ENCODE results near the gene SCMH1. TPM values are rescaled to one million over a fixed set of nuclear protein-coding genes. Genes with fewer than 3 reads are reported as not detected.

SCMH1 gene
- total and polyA plus RNA-seq, 2 donors = 14.8 to 17.8 TPM

DNA sequence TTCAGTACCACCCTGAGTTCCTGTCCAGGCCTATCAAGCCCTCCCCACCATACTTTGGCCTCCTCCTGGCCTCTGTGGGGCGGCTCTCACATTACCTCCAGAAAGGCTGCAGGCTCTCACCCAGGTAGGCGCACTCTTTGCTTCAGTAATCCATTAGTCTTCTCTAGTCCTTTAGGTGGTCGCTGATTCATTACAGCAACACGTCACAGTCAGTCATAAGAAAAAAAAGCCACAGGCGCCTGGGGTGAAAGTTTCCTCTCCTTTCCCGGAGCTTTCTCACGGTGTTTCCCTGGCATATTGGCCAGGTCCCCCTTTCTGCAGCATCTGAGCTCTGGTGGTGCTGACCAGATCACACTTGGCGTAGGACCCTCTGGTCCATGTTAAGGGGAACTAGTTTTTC, 232.6 kb downstream of the SCMH1 start:
- Histone ChIP-seq H3K36me3 (ENCODE audit: control insufficient read depth in 2 of 2, insufficient read depth in 2 of 2, low read length in 1 of 2) (peaks cover 58 to 94% of the 10 kb centered on the region in 2 donors), H3K4me3 (ENCODE audit: low read length in 2 of 2) (no peak overlapping the region), H3K4me1 (ENCODE audit: control insufficient read depth in 2 of 2, insufficient read depth in 2 of 2, low read length in 2 of 2) (peaks cover 8 to 12% of the 10 kb centered on the region in 2 donors), H3K9me3 (ENCODE audit: control insufficient read depth in 2 of 2, insufficient read depth in 1 of 2, low read length in 1 of 2) (no peaks in the 10 kb centered on the region), H3K27ac (ENCODE audit: low read depth in 1 of 2, low read length in 1 of 2) (no peak overlapping the region), H3K27me3 (ENCODE audit: control insufficient read depth in 2 of 2, insufficient read depth in 1 of 2, low read length in 1 of 2) (no peaks in the 10 kb centered on the region)
- WGBS = 97% methylated on average over 8 of the region's 8 CpGs
- DNase-seq (ENCODE audit: low read depth in 6 of 9, low spot score in 9 of 9) = no peak

DNA sequence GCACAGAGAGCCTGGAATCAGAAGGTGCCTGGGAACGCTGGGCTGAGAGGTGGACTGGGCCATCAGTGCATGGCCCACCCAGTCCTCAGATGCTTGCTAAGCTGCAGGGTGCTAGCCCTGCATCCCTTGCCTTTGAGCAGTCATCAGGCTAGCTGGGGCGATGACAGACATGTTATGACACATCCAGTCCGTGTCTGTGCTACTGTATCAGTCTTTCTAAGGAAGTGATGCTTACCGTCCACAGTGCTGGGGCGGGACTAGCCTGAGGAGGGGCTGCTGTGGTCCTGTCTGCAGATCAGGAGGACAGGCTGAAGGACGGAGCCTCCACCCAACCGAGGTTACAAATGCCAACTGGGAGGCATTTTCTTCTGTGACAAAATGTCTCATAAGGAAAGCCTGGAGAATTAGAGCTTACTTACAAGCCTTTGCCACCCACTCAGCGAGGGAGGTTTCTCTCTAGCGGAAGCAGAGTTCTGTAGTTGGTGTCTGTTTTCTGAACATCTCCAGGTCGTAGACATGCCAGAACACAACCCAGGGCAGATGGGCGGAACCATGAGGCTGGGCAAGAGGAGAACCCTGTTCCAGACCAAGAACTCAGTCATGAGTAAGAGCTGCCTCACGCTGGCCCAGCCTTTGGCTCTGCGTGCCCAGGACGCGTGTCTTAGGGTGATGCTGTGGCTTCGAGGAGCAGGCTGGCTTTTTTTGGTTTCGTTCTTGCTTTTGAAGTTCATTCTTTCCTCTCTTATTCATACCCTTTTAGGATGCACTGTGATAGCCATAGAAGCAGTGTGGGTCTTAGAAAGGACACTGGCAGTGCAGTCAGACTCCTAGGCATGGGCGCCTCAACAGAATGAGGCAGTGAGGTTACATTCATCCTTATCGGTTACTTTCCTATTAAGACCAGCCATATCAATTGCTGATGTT, 234.9 kb downstream of the SCMH1 start:
- Histone ChIP-seq H3K9me3 (ENCODE audit: control insufficient read depth in 2 of 2, insufficient read depth in 1 of 2, low read length in 1 of 2) (no peaks in the 10 kb centered on the region), H3K27ac (ENCODE audit: low read depth in 1 of 2, low read length in 1 of 2) (no peak overlapping the region), H3K4me1 (ENCODE audit: control insufficient read depth in 2 of 2, insufficient read depth in 2 of 2, low read length in 2 of 2) (peaks cover 8 to 9% of the 10 kb centered on the region in 2 donors), H3K27me3 (ENCODE audit: control insufficient read depth in 2 of 2, insufficient read depth in 1 of 2, low read length in 1 of 2) (no peaks in the 10 kb centered on the region), H3K36me3 (ENCODE audit: control insufficient read depth in 2 of 2, insufficient read depth in 2 of 2, low read length in 1 of 2) (peaks cover 58 to 97% of the 10 kb centered on the region in 2 donors), H3K4me3 (ENCODE audit: low read length in 2 of 2) (no peak overlapping the region)
- DNase-seq (ENCODE audit: low read depth in 6 of 9, low spot score in 9 of 9) = no peak
- 96% methylated on average over 19 of the region's 19 CpGs for WGBS

GRCh38 chr1:41005876-41006275, 236.2 kb downstream of the SCMH1 start:
- WGBS = 97% methylated on average over 5 of the region's 5 CpGs

DNA sequence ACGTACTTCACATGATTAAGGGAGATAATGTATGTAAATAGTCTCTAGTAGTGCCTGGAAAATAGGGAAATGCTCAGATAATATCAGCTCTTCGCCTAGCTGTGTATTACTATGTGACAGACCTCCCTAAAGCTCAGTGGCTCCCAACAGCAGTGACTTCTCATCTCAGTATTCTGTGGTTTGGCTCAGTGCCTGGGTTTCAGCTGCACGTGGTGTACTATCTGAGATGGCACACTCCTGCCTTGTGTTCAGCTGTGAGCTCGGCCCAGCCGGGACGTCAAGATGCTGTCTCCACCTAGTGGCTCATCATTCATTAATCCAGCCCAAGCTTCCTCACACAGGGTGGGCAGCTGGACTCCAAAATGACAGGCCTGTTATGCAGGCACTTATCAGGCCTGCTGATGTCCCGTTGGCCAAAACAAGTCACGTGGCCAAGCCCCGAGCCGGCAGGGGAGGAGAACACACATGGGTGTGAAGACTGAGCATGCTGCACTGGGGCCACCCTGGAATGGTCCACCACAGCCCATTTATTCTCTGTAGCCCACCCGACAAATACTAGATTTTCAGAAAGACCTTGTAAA, 238.4 kb downstream of the SCMH1 start:
- Histone ChIP-seq H3K4me1 (ENCODE audit: control insufficient read depth in 2 of 2, insufficient read depth in 2 of 2, low read length in 2 of 2) (peaks cover 8 to 9% of the 10 kb centered on the region in 2 donors), H3K9me3 (ENCODE audit: control insufficient read depth in 2 of 2, insufficient read depth in 1 of 2, low read length in 1 of 2) (no peaks in the 10 kb centered on the region), H3K36me3 (ENCODE audit: control insufficient read depth in 2 of 2, insufficient read depth in 2 of 2, low read length in 1 of 2) (peaks cover 40 to 93% of the 10 kb centered on the region in 2 donors), H3K4me3 (ENCODE audit: low read length in 2 of 2) (no peak overlapping the region), H3K27ac (ENCODE audit: low read depth in 1 of 2, low read length in 1 of 2) (peak overlapping the region in 1 of 2 donors; percentile 52), H3K27me3 (ENCODE audit: control insufficient read depth in 2 of 2, insufficient read depth in 1 of 2, low read length in 1 of 2) (no peaks in the 10 kb centered on the region)
- peak in 8 of 9 donors; percentile 51 to 91 (median 66) for DNase-seq (ENCODE audit: low read depth in 6 of 9, low spot score in 9 of 9)
- 24% methylated on average over 11 of the region's 11 CpGs for WGBS

More at GRCh38 chr1:41005876-41006275, 236.2 kb downstream of the SCMH1 start:
- H3K4me1 ChIP-seq (ENCODE audit: control insufficient read depth in 2 of 2, insufficient read depth in 2 of 2, low read length in 2 of 2) = peaks cover 8 to 9% of the 10 kb centered on the region in 2 donors
- DNase-seq (ENCODE audit: low read depth in 6 of 9, low spot score in 9 of 9) = no peak
- no peaks in the 10 kb centered on the region for H3K9me3 ChIP-seq (ENCODE audit: control insufficient read depth in 2 of 2, insufficient read depth in 1 of 2, low read length in 1 of 2)
- peaks cover 48 to 97% of the 10 kb centered on the region in 2 donors for H3K36me3 ChIP-seq (ENCODE audit: control insufficient read depth in 2 of 2, insufficient read depth in 2 of 2, low read length in 1 of 2)
- no peak overlapping the region for H3K27ac ChIP-seq (ENCODE audit: low read depth in 1 of 2, low read length in 1 of 2)
- no peaks in the 10 kb centered on the region for H3K27me3 ChIP-seq (ENCODE audit: control insufficient read depth in 2 of 2, insufficient read depth in 1 of 2, low read length in 1 of 2)
- H3K4me3 ChIP-seq (ENCODE audit: low read length in 2 of 2) = no peak overlapping the region

DNA sequence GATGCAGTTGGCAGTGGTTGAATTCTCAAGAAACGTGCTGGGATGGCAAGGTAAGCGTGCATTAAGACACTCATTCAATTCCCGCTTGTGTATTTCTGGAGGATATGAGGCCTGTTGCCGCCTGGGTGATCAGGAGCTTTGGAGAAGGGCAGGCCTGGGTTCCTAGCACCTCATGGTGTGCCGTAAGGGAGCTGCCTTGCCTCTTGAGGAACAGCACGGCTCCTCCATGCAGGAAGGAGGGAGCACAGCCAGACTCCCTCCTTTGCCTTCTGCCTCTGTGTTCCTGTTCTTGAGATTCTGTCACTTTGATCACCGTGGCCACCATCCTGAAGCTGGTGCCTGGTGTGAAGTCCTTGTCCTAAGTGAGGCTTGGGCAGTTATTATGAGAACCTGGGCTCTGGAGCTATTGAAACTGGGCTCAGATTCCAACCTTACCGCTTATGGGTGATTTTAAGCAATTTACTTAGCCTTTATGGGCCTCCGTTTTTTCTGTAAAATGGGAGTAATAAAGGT, 238.9 kb downstream of the SCMH1 start:
- Histone ChIP-seq H3K9me3 (ENCODE audit: control insufficient read depth in 2 of 2, insufficient read depth in 1 of 2, low read length in 1 of 2) (no peaks in the 10 kb centered on the region), H3K4me1 (ENCODE audit: control insufficient read depth in 2 of 2, insufficient read depth in 2 of 2, low read length in 2 of 2) (peaks cover 8 to 9% of the 10 kb centered on the region in 2 donors), H3K4me3 (ENCODE audit: low read length in 2 of 2) (no peak overlapping the region), H3K27me3 (ENCODE audit: control insufficient read depth in 2 of 2, insufficient read depth in 1 of 2, low read length in 1 of 2) (no peaks in the 10 kb centered on the region), H3K36me3 (ENCODE audit: control insufficient read depth in 2 of 2, insufficient read depth in 2 of 2, low read length in 1 of 2) (peaks cover 39 to 93% of the 10 kb centered on the region in 2 donors), H3K27ac (ENCODE audit: low read depth in 1 of 2, low read length in 1 of 2) (peak overlapping the region; percentile 42 to 52)
- 79% methylated on average over 9 of the region's 9 CpGs for WGBS
- DNase-seq (ENCODE audit: low read depth in 6 of 9, low spot score in 9 of 9) = no peak

DNA sequence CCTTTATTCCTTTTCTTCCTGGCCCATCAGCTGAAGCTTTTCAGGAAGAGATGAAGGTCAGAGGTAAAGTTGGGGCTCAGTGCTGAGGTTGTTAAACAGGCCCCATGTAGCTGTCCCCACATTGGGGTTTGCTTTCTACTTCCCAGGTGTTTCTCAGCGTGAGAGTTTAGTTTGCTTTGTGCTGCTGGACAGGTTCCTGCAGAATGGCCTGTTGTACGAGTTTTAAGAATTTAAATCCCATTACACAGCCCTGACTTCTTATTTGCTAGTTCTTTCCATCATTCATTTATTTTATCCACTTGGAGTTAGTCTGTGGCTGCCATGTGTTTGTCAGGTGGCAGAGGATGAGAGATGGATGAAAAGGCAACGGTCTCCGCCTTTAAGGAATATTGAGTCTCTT, 243.4 kb downstream of the SCMH1 start:
- no peaks in the 10 kb centered on the region for H3K27me3 ChIP-seq (ENCODE audit: control insufficient read depth in 2 of 2, insufficient read depth in 1 of 2, low read length in 1 of 2)
- no peak overlapping the region for H3K4me3 ChIP-seq (ENCODE audit: low read length in 2 of 2)
- H3K36me3 ChIP-seq (ENCODE audit: control insufficient read depth in 2 of 2, insufficient read depth in 2 of 2, low read length in 1 of 2) = peaks cover 38 to 89% of the 10 kb centered on the region in 2 donors
- DNase-seq (ENCODE audit: low read depth in 6 of 9, low spot score in 9 of 9) = no peak
- H3K9me3 ChIP-seq (ENCODE audit: control insufficient read depth in 2 of 2, insufficient read depth in 1 of 2, low read length in 1 of 2) = no peaks in the 10 kb centered on the region
- peaks cover 7 to 8% of the 10 kb centered on the region in 2 donors for H3K4me1 ChIP-seq (ENCODE audit: control insufficient read depth in 2 of 2, insufficient read depth in 2 of 2, low read length in 2 of 2)
- WGBS = 96% methylated on average over 4 of the region's 4 CpGs
- H3K27ac ChIP-seq (ENCODE audit: low read depth in 1 of 2, low read length in 1 of 2) = no peak overlapping the region

GRCh38 chr1:40997096-40997495, 245.0 kb downstream of the SCMH1 start:
- DNase-seq (ENCODE audit: low read depth in 6 of 9, low spot score in 9 of 9) = no peak
- WGBS = 98% methylated on average over 8 of the region's 8 CpGs
- no peaks in the 10 kb centered on the region for H3K4me1 ChIP-seq (ENCODE audit: control insufficient read depth in 2 of 2, insufficient read depth in 2 of 2, low read length in 2 of 2)
- H3K9me3 ChIP-seq (ENCODE audit: control insufficient read depth in 2 of 2, insufficient read depth in 1 of 2, low read length in 1 of 2) = no peaks in the 10 kb centered on the region
- no peak overlapping the region for H3K27ac ChIP-seq (ENCODE audit: low read depth in 1 of 2, low read length in 1 of 2)
- no peaks in the 10 kb centered on the region for H3K27me3 ChIP-seq (ENCODE audit: control insufficient read depth in 2 of 2, insufficient read depth in 1 of 2, low read length in 1 of 2)
- H3K36me3 ChIP-seq (ENCODE audit: control insufficient read depth in 2 of 2, insufficient read depth in 2 of 2, low read length in 1 of 2) = peaks cover 36 to 87% of the 10 kb centered on the region in 2 donors
- no peak overlapping the region for H3K4me3 ChIP-seq (ENCODE audit: low read length in 2 of 2)

DNA sequence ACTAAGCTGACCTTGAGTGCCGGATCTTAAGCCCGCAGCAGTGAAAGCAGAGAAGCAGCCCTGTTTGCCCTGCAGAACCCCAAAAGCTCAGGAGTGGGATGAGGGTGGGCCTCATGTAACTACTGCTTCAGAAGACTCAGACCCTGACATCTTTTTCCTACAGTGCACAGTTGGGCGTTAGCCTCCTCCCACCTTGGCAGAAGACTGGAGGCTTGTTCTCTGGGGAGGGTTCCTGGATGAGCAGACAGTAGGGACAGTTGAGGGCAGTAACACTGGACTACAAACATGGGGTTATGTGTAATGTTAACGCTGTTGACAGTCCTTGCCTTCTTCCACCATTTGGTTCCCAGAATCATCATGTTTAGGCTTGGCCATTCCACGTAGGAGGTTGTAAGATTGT, 253.0 kb downstream of the SCMH1 start:
- H3K36me3 ChIP-seq (ENCODE audit: control insufficient read depth in 2 of 2, insufficient read depth in 2 of 2, low read length in 1 of 2) = peaks cover 52 to 95% of the 10 kb centered on the region in 2 donors
- H3K27ac ChIP-seq (ENCODE audit: low read depth in 1 of 2, low read length in 1 of 2) = no peak overlapping the region
- H3K4me3 ChIP-seq (ENCODE audit: low read length in 2 of 2) = no peak overlapping the region
- no peaks in the 10 kb centered on the region for H3K4me1 ChIP-seq (ENCODE audit: control insufficient read depth in 2 of 2, insufficient read depth in 2 of 2, low read length in 2 of 2)
- no peaks in the 10 kb centered on the region for H3K27me3 ChIP-seq (ENCODE audit: control insufficient read depth in 2 of 2, insufficient read depth in 1 of 2, low read length in 1 of 2)
- DNase-seq (ENCODE audit: low read depth in 6 of 9, low spot score in 9 of 9) = no peak
- H3K9me3 ChIP-seq (ENCODE audit: control insufficient read depth in 2 of 2, insufficient read depth in 1 of 2, low read length in 1 of 2) = no peaks in the 10 kb centered on the region
- WGBS = 99% methylated on average over 5 of the region's 5 CpGs

GRCh38 chr1:40988280-40988679, 253.8 kb downstream of the SCMH1 start:
- Histone ChIP-seq H3K9me3 (ENCODE audit: control insufficient read depth in 2 of 2, insufficient read depth in 1 of 2, low read length in 1 of 2) (no peaks in the 10 kb centered on the region), H3K4me1 (ENCODE audit: control insufficient read depth in 2 of 2, insufficient read depth in 2 of 2, low read length in 2 of 2) (no peaks in the 10 kb centered on the region), H3K36me3 (ENCODE audit: control insufficient read depth in 2 of 2, insufficient read depth in 2 of 2, low read length in 1 of 2) (peaks cover 52 to 98% of the 10 kb centered on the region in 2 donors), H3K27me3 (ENCODE audit: control insufficient read depth in 2 of 2, insufficient read depth in 1 of 2, low read length in 1 of 2) (no peaks in the 10 kb centered on the region), H3K4me3 (ENCODE audit: low read length in 2 of 2) (no peak overlapping the region), H3K27ac (ENCODE audit: low read depth in 1 of 2, low read length in 1 of 2) (no peak overlapping the region)
- 97% methylated on average over 3 of the region's 3 CpGs for WGBS
- no peak for DNase-seq (ENCODE audit: low read depth in 6 of 9, low spot score in 9 of 9)

All from thymus (tissue), 11 donors.